ENCODE measurements around the gene MAP3K2.

The MAP3K2 gene

GRCh38 chr2:127373362-127374083 lies 14.3 kb downstream of the MAP3K2 start:
- POLR2A ChIA-PET = no interaction called here
- no peak for TF ChIP-seq CTBP1 (IDR thresholded peaks at IDR 0.05; ENCODE audit: borderline replicate concordance)
- TF ChIP-seq SP1 (IDR thresholded peaks at IDR 0.05) = no peak
- TF ChIP-seq, protein P1, sequence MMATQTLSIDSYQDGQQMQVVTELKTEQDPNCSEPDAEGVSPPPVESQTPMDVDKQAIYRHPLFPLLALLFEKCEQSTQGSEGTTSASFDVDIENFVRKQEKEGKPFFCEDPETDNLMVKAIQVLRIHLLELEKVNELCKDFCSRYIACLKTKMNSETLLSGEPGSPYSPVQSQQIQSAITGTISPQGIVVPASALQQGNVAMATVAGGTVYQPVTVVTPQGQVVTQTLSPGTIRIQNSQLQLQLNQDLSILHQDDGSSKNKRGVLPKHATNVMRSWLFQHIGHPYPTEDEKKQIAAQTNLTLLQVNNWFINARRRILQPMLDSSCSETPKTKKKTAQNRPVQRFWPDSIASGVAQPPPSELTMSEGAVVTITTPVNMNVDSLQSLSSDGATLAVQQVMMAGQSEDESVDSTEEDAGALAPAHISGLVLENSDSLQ (IDR thresholded peaks at IDR 0.05) = no peak
- TF ChIP-seq FOXM1 (IDR thresholded peaks at IDR 0.05; ENCODE audit: borderline replicate concordance) = no peak
- no peak for TF ChIP-seq FOXA1 (IDR thresholded peaks at IDR 0.05)
- TF ChIP-seq ARNT (IDR thresholded peaks at IDR 0.05) = no peak
- no peak for TF ChIP-seq HDGF (IDR thresholded peaks at IDR 0.05; ENCODE audit: borderline replicate concordance)
- no peak for TF ChIP-seq L3MBTL2 (conservative IDR thresholded peaks at IDR 0.05)
- TF ChIP-seq FOXK2 (IDR thresholded peaks at IDR 0.05) = no peak
- CTCF ChIA-PET = no interaction called here
- no peak for DNase-seq (ENCODE audit: extremely low spot score)

- ChIA-PET POLR2A (interaction anchor here (0.8 to 1.3 kb wide), 3 partner anchors 16 to 77 kb away, joined by 3 to 6 read pairs (median 4); partner anchors contain the start of genes ERCC3 and MAP3K2), CTCF (interaction anchor here (0.5 to 1.6 kb wide), 12 partner anchors 9 to 249 kb away, joined by 3 to 10 read pairs (median 4); partner anchors contain the start of gene MAP3K2)
- peak; percentile 64 for DNase-seq (ENCODE audit: extremely low spot score)
- TF ChIP-seq SUZ12 (IDR thresholded peaks at IDR 0.05) = no peak
- TF ChIP-seq FOXK2 (IDR thresholded peaks at IDR 0.05) = peak; percentile 30; the same call in 1 of the 2 replicates
These were observed 16.7 kb downstream of the MAP3K2 start for GRCh38 chr2:127371037-127371436.

DNA sequence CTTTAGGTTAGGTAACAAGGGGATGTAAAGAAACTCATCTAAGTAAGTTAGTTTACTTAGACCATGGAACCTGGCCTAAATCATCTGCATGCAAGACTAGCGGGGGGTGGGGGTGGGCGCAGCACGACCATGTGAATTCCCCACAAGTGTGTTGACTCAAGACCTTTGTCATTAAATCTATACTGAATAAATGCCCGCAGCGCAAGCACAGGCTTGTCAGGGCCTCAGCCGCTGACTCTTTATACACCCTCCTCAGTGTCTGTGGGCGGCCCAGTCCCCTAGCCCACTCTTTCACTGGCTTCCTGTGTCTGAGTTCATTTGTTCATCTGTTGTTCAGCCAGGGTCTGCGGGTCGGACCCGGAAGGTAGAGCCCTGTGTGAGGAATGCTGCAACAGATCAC lies 17.8 kb downstream of the MAP3K2 start:
- ChIA-PET CTCF (interaction anchor here (0.7 to 1.6 kb wide), 7 partner anchors 8 to 109 kb away, joined by 3 to 10 read pairs (median 6); partner anchors contain the start of gene MAP3K2), POLR2A (interaction anchor here (0.9 kb wide), 1 partner anchor 38 kb away, joined by 5 read pairs; no protein-coding TSS in a partner anchor)
- peak; percentile 19 for DNase-seq (ENCODE audit: extremely low spot score)
- TF ChIP-seq ZNF384 (IDR thresholded peaks at IDR 0.05) = no peak
- TF ChIP-seq FOXA1 (IDR thresholded peaks at IDR 0.05) = no peak
- TF ChIP-seq TARDBP (IDR thresholded peaks at IDR 0.05) = no peak
- no peak for TF ChIP-seq SP1 (IDR thresholded peaks at IDR 0.05)
- TF ChIP-seq HDGF (IDR thresholded peaks at IDR 0.05; ENCODE audit: borderline replicate concordance) = no peak
- no peak for TF ChIP-seq BHLHE40 (IDR thresholded peaks at IDR 0.05; ENCODE audit: borderline replicate concordance)
- TF ChIP-seq FOXK2 (IDR thresholded peaks at IDR 0.05) = no peak
- no peak for TF ChIP-seq ELF4 (IDR thresholded peaks at IDR 0.05)
- TF ChIP-seq ARNT (IDR thresholded peaks at IDR 0.05) = no peak
- no peak for TF ChIP-seq NFRKB (IDR thresholded peaks at IDR 0.05)
- TF ChIP-seq LEF1 (IDR thresholded peaks at IDR 0.05; ENCODE audit: borderline replicate concordance) = no peak
- TF ChIP-seq, protein P1 (IDR thresholded peaks at IDR 0.05) = no peak
- TF ChIP-seq FOXM1 (IDR thresholded peaks at IDR 0.05; ENCODE audit: borderline replicate concordance) = no peak
- TF ChIP-seq SUZ12 (IDR thresholded peaks at IDR 0.05) = no peak
- TF ChIP-seq L3MBTL2 (conservative IDR thresholded peaks at IDR 0.05) = no peak
- no peak for TF ChIP-seq CTBP1 (IDR thresholded peaks at IDR 0.05; ENCODE audit: borderline replicate concordance)

GRCh38 chr2:127365211-127365643 lies 22.5 kb downstream of the MAP3K2 start:
- POLR2A ChIA-PET = interaction anchor here (0.9 kb wide), 2 partner anchors 14 to 71 kb away, joined by 3 to 4 read pairs; partner anchors contain the start of gene ERCC3
- TF ChIP-seq HDGF (IDR thresholded peaks at IDR 0.05; ENCODE audit: borderline replicate concordance) = no peak
- no peak for TF ChIP-seq FOXA1 (IDR thresholded peaks at IDR 0.05)
- no peak for DNase-seq (ENCODE audit: extremely low spot score)
- CTCF ChIA-PET = interaction anchor here (1.3 kb wide), 1 partner anchor 115 kb away, joined by 4 read pairs; no protein-coding TSS in a partner anchor

DNA sequence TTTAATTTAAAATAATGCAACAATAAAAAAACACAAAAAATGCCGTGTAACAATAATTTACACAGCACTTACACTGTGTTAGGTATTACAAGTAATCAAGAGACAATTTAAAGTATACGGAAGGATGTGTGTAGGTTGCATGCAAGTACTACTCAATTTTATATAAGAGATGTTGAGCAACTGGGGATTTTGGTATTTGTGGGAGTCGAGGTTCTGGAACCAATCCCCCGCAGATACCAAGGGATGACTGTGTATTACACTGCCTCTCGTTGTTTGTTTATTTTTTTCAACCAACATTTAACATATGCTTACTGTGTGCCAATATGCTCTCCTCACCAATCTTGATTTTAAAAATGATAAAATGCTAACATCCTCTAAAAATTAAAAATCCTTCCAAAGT lies 24.8 kb downstream of the MAP3K2 start:
- DNase-seq (ENCODE audit: extremely low spot score) = no peak
- ChIA-PET POLR2A (no interaction called here), CTCF (interaction anchor here (1.3 kb wide), 1 partner anchor 8 kb away, joined by 6 read pairs; no protein-coding TSS in a partner anchor)
- TF ChIP-seq, protein P1 (IDR thresholded peaks at IDR 0.05) = no peak
- TF ChIP-seq SP1 (IDR thresholded peaks at IDR 0.05) = no peak
- TF ChIP-seq L3MBTL2 (conservative IDR thresholded peaks at IDR 0.05) = no peak
- no peak for TF ChIP-seq FOXK2 (IDR thresholded peaks at IDR 0.05)
- TF ChIP-seq FOXA1 (IDR thresholded peaks at IDR 0.05) = no peak
- TF ChIP-seq HDGF (IDR thresholded peaks at IDR 0.05; ENCODE audit: borderline replicate concordance) = no peak
- no peak for TF ChIP-seq SUZ12 (IDR thresholded peaks at IDR 0.05)
- TF ChIP-seq BHLHE40 (IDR thresholded peaks at IDR 0.05; ENCODE audit: borderline replicate concordance) = no peak
- TF ChIP-seq LEF1 (IDR thresholded peaks at IDR 0.05; ENCODE audit: borderline replicate concordance) = no peak
- no peak for TF ChIP-seq ZNF384 (IDR thresholded peaks at IDR 0.05)
- TF ChIP-seq CTBP1 (IDR thresholded peaks at IDR 0.05; ENCODE audit: borderline replicate concordance) = no peak
- TF ChIP-seq TARDBP (IDR thresholded peaks at IDR 0.05) = no peak
- no peak for TF ChIP-seq FOXM1 (IDR thresholded peaks at IDR 0.05; ENCODE audit: borderline replicate concordance)
- TF ChIP-seq ELF4 (IDR thresholded peaks at IDR 0.05) = no peak

Measured in HEK293T (cell line).